PFSK-1 (cell line): Measurements from ENCODE around the gene TCTN1.

Experiments
- FOXP2 ChIP-seq: optimal IDR thresholded peaks from 2 replicates; pipeline ENCODE3; 2011; ENCODE audit warnings: borderline replicate concordance, control low read depth, inconsistent platforms; ENCODE audit not compliant: insufficient read depth; ENCODE audit errors: extremely low read length, extremely low read depth
- POLR2AphosphoS5 ChIP-seq: IDR thresholded peaks from 2 replicates; pipeline ENCODE4 v1.6.1; 2012; ENCODE audit warnings: low read depth, mild to moderate bottlenecking, control low read depth, low read length, moderate library complexity
- REST ChIP-seq, 2 experiments: IDR thresholded peaks; 2 replicates each; pipeline versions ENCODE4 v1.6.1 to v1.8.0; 2011 to 2012; ENCODE audit warnings: low read depth in 2 of 2, low read length in 2 of 2, control low read depth in 1 of 2, inconsistent platforms in 1 of 2, mild to moderate bottlenecking in 1 of 2, moderate library complexity in 1 of 2; ENCODE audit not compliant: insufficient read depth in 1 of 2

GRCh38 chr12:110677982-110678381, 64.1 kb downstream of the TCTN1 start:
- TF ChIP-seq POLR2AphosphoS5 (no peak), REST (IDR thresholded peaks at IDR 0.05; ENCODE audit: insufficient read depth in 1 of 2, low read depth in 2 of 2, low read length in 2 of 2) (no peak), FOXP2 (no peak)
